Lung (tissue), 12 donors: ENCODE results near the gene PCDH1. TPM values are rescaled to one million over a fixed set of nuclear protein-coding genes. Genes with fewer than 3 reads are reported as not detected.

Experiments used
- ATAC-seq: fragments of 200-7000 bp; cut with Tn5 transposase; one replicate; pipeline ENCODE4 v1.9.1; 2020; ENCODE audit warnings: moderate number of reproducible peaks; ENCODE audit not compliant: insufficient read depth, low FRiP score
- DNase-seq, 3 donors: peaks; one replicate each; pipeline ENCODE4 v3.0.0-alpha.2; 2013 to 2017
- H3K27ac ChIP-seq, 2 donors: one replicate each; pipeline ENCODE4 v1.5.1; 2013; ENCODE audit warnings: mild to moderate bottlenecking in 2 of 2, moderate library complexity in 2 of 2, control low read depth in 1 of 2, inconsistent platforms in 1 of 2, low read depth in 1 of 2, low read length in 1 of 2
- H3K27me3 ChIP-seq, 3 donors: one replicate each; pipeline ENCODE4 v1.5.1; 2013; ENCODE audit warnings: low read length in 2 of 3; ENCODE audit not compliant: control insufficient read depth in 3 of 3, insufficient read depth in 3 of 3
- H3K36me3 ChIP-seq, 4 donors: one replicate each; pipeline ENCODE4 v1.5.1; 2013; ENCODE audit warnings: low read length in 4 of 4, mild to moderate bottlenecking in 1 of 4, moderate library complexity in 1 of 4; ENCODE audit not compliant: control insufficient read depth in 4 of 4, insufficient read depth in 4 of 4
- H3K4me1 ChIP-seq, 5 donors: one replicate each; pipeline ENCODE4 v1.5.1; 2013; ENCODE audit warnings: low read length in 5 of 5, mild to moderate bottlenecking in 2 of 5, moderate library complexity in 1 of 5; ENCODE audit not compliant: control insufficient read depth in 5 of 5, insufficient read depth in 5 of 5
- H3K4me3 ChIP-seq: one replicate; pipeline ENCODE4 v1.5.1; 2013; ENCODE audit warnings: mild to moderate bottlenecking, control low read depth, moderate library complexity
- H3K9ac ChIP-seq, 2 donors: one replicate each; pipeline ENCODE4 v1.5.1; 2013; ENCODE audit warnings: low read length in 2 of 2, control low read depth in 1 of 2; ENCODE audit not compliant: insufficient read depth in 1 of 2
- H3K9me3 ChIP-seq, 4 donors: one replicate each; pipeline ENCODE4 v1.5.1; 2013; ENCODE audit warnings: low read length in 3 of 4, mild to moderate bottlenecking in 1 of 4, moderate library complexity in 1 of 4; ENCODE audit not compliant: control insufficient read depth in 4 of 4, insufficient read depth in 3 of 4
- WGBS, 2 donors: extraction: QIAGEN DNeasy Blood & Tissue Kit; methylation state at CpG; one replicate each; pipeline ENCODE4 v1.1.7; 2013; 5-methylcytosine and 5-hydroxymethylcytosine counted together
- polyA plus RNA-seq, 2 donors: library from polyadenylated mRNA; stranded (reverse); fragments of 200-250 nt; gene quantifications; one replicate each; pipeline ENCODE4 v1.2.1, GENCODE V29; 2013
- total RNA-seq, 2 donors: library from RNA; depleted of rRNA in 1 of 2; stranded (reverse); fragments of >200 nt in 1 of 2; gene quantifications; one replicate each; pipeline ENCODE4 v1.2.1, GENCODE V29; 2014 to 2021
- TF ChIP-seq, protein P1 (sequence below): IDR thresholded peaks from 2 replicates; pipeline ENCODE4 v1.5.1; 2012; ENCODE audit warnings: mild to moderate bottlenecking; ENCODE audit errors: control extremely low read depth, extremely low read depth
- donor health status: control.
- donor health status: control.
- donor health status: Bipolar disorder and iron deficiency.
- donor health status: healthy.
- donor health status: DM: yes; HTN: yes; CAD: no.

PCDH1 gene
- total and polyA plus RNA-seq, 4 donors = 18.2 to 70.2 (median 44.4) TPM

DNA sequence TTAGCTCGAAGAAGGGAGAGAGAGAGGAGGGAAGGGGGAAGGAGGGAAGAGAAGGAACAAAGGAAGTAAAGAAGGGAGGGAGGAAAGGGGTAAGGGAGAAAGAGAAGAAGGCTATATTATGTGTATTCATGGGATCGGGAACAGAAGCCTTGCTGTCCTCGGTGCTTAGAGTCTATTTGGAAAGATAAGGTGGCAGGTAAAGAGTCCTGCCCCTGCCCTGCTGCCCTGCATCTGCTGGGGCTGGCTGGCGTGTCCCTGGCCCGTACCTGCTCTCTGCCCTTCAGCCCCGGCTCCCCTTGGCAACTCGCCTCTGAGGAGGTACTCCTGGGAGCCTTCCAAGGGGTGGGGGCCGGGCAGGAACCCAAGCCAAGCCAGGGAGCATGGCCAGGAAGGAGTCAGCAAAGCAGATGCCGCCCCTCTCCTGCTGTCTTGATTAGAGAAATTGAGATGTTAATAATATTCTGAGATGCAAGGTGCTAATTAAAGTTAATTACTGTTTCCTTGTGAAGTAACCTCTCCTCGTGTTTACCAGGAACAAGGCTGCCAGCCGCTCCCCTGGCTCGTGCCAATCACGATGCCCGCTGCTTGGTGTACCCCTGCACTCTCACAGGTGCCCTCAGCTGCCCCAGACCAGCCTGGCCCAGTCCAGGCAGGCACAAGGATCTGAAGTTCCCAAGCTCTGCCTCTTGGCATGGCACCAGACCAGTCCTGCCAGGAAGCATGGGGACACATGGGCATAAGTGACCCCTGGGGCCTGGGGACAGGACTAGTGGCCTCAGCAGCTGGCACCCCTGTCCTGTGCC, 36.6 kb downstream of the PCDH1 start:
- ATAC-seq (no peak), DNase-seq (peak in 1 of 3 donors; percentile 34)
- no peak overlapping the region for H3K9ac ChIP-seq
- no peaks in the 10 kb centered on the region for H3K9me3 ChIP-seq
- no peaks in the 10 kb centered on the region for H3K36me3 ChIP-seq
- no peak overlapping the region for H3K4me3 ChIP-seq
- no peaks in the 10 kb centered on the region for H3K27me3 ChIP-seq
- TF ChIP-seq, protein P1, sequence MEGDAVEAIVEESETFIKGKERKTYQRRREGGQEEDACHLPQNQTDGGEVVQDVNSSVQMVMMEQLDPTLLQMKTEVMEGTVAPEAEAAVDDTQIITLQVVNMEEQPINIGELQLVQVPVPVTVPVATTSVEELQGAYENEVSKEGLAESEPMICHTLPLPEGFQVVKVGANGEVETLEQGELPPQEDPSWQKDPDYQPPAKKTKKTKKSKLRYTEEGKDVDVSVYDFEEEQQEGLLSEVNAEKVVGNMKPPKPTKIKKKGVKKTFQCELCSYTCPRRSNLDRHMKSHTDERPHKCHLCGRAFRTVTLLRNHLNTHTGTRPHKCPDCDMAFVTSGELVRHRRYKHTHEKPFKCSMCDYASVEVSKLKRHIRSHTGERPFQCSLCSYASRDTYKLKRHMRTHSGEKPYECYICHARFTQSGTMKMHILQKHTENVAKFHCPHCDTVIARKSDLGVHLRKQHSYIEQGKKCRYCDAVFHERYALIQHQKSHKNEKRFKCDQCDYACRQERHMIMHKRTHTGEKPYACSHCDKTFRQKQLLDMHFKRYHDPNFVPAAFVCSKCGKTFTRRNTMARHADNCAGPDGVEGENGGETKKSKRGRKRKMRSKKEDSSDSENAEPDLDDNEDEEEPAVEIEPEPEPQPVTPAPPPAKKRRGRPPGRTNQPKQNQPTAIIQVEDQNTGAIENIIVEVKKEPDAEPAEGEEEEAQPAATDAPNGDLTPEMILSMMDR = no peak
- peaks cover 0 to 31% (median 15%) of the 10 kb centered on the region in 5 donors for H3K4me1 ChIP-seq
- peak overlapping the region; percentile 36 to 83 for H3K27ac ChIP-seq
- 37 to 59% methylated on average over 14 of the region's 14 CpGs for WGBS, 2 donors

GRCh38 chr5:141840826-141841360, 37.3 kb downstream of the PCDH1 start:
- Histone ChIP-seq H3K4me3 (no peak overlapping the region), H3K36me3 (no peaks in the 10 kb centered on the region), H3K4me1 (peaks cover 0 to 32% (median 22%) of the 10 kb centered on the region in 5 donors), H3K27ac (peak overlapping the region; percentile 36 to 83), H3K9ac (no peak overlapping the region), H3K9me3 (no peaks in the 10 kb centered on the region), H3K27me3 (no peaks in the 10 kb centered on the region)
- no peak for DNase-seq
- TF ChIP-seq, protein P1 = no peak
- no peak for ATAC-seq
- WGBS, 2 donors = 63 to 83% methylated on average over 6 of the region's 6 CpGs

DNA sequence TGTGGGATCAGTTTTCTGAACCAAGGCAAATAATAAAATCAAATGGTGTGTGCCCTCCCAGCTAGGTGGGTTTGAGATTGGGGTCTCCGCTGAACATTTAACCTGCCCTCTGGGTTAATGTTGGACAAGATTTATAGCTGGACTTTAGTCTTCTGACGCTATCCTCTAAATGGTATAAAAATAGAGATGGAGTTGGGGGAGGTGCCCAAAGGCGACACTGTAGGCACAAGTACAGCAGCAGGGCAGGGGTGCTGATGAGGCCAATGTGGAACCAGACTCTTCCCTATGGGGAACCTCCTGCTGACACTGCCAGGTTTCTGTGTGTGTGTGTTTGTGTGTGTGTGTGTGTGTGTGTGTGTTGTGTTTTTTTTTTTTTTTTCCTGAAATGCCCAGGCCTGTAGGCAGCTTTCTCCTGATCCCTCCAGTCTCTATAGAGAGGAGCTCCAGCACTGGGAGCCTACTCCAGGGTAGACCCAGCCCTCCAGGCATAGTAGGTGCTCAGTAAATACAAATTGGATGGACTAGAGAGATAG, 37.9 kb downstream of the PCDH1 start:
- Histone ChIP-seq H3K27me3 (no peaks in the 10 kb centered on the region), H3K9ac (no peak overlapping the region), H3K4me1 (peaks cover 0 to 33% (median 25%) of the 10 kb centered on the region in 5 donors), H3K9me3 (no peaks in the 10 kb centered on the region), H3K4me3 (no peak overlapping the region), H3K36me3 (no peaks in the 10 kb centered on the region), H3K27ac (peak overlapping the region in 1 of 2 donors; percentile 83)
- WGBS, 2 donors = 81% methylated on average over 3 of the region's 3 CpGs
- DNase-seq = no peak
- TF ChIP-seq, protein P1 = no peak
- no peak for ATAC-seq
